LHCN-M2 (cell line): ENCODE results near the gene MSANTD7. TPM values are rescaled to one million over a fixed set of nuclear protein-coding genes. Genes with fewer than 3 reads are reported as not detected.
"Not testable (repeated sequence)": the region's sequence is repeated elsewhere in the genome, so short reads cannot be mapped to it uniquely, and the experiment has no call there.

Experiments
- DNase-seq: peaks from one replicate; pipeline ENCODE4 v3.0.0-alpha.2; 2012; ENCODE audit warnings: low read depth
- total RNA-seq: library from RNA; depleted of rRNA; stranded (reverse); fragments of >200 nt; gene quantifications from 2 replicates; pipeline ENCODE4 v1.2.3, GENCODE V29; 2014

Gene MSANTD7
- total RNA-seq, 1 experiment from 2014 or later, result 23.2 TPM

GRCh38 chr10:14837003-14837756 lies 926 bp upstream of the MSANTD7 start:
- DNase-seq, result no peak

GRCh38 chr10:14838582-14839304 lies 637 bp downstream of the MSANTD7 start:
- no peak for DNase-seq

- DNase-seq, result peak; percentile 31
Measured at GRCh38 chr10:14839305-14839695, 1.2 kb downstream of the MSANTD7 start.

GRCh38 chr10:14840178-14840577 lies 2.1 kb downstream of the MSANTD7 start:
- no peak for DNase-seq

- no peak for DNase-seq
Measured at GRCh38 chr10:14843327-14843988, 5.4 kb downstream of the MSANTD7 start.

GRCh38 chr10:14844948-14845347 lies 6.8 kb downstream of the MSANTD7 start:
- no peak for DNase-seq

- no peak for DNase-seq
Measured at GRCh38 chr10:14852236-14852635, 14.1 kb downstream of the MSANTD7 start.

- no peak for DNase-seq
Measured at GRCh38 chr10:14855453-14855852, 17.3 kb downstream of the MSANTD7 start.

- no peak for DNase-seq
Measured at GRCh38 chr10:14858338-14858960, 20.3 kb downstream of the MSANTD7 start.

GRCh38 chr10:14859043-14859442 lies 20.9 kb downstream of the MSANTD7 start:
- no peak for DNase-seq

- no peak for DNase-seq
Measured at GRCh38 chr10:14859775-14860174, 21.7 kb downstream of the MSANTD7 start.

- no peak for DNase-seq
Measured at GRCh38 chr10:14860791-14861190, 22.7 kb downstream of the MSANTD7 start.

GRCh38 chr10:14864466-14864865 lies 26.4 kb downstream of the MSANTD7 start:
- not testable (repeated sequence) for DNase-seq

GRCh38 chr10:14864871-14865270 lies 26.8 kb downstream of the MSANTD7 start:
- DNase-seq, result not testable (repeated sequence)

- peak; percentile 64 for DNase-seq
Measured at GRCh38 chr10:14873090-14873760, 35.1 kb downstream of the MSANTD7 start.

GRCh38 chr10:14875941-14876340 lies 37.8 kb downstream of the MSANTD7 start:
- DNase-seq, result no peak

- no peak for DNase-seq
Measured at GRCh38 chr10:14876764-14877163, 38.7 kb downstream of the MSANTD7 start.

GRCh38 chr10:14878266-14879123 lies 40.4 kb downstream of the MSANTD7 start, which contains the start of gene SUV39H2:
SUV39H2 (plus strand) TSS chr10:14878866; CDS start chr10:14878889, 23 bp downstream.
- DNase-seq, result peak; percentile 93

- DNase-seq, result peak; percentile 6
Measured at GRCh38 chr10:14879124-14879927, 41.2 kb downstream of the MSANTD7 start.

GRCh38 chr10:14879928-14880193 lies 41.8 kb downstream of the MSANTD7 start:
- DNase-seq, result no peak
